H1 (cell line): ENCODE data around the gene NECTIN2. TPM values are rescaled to one million over a fixed set of nuclear protein-coding genes. Genes with fewer than 3 reads are reported as not detected.

Experiments
- CTCF ChIA-PET: fragments of 300-600 bp; sonication (Branson Sonifier 250); formaldehyde crosslinking; loops from one replicate; lab custom pipeline; 2021; ENCODE audit not compliant: partially characterized antibody; lab: Charles Lee
- POLR2A ChIA-PET: fragments of 300-600 bp; sonication (Branson Sonifier 250); formaldehyde crosslinking; loops from one replicate; lab custom pipeline; 2021; ENCODE audit warnings: inconsistent platforms; ENCODE audit not compliant: partially characterized antibody; lab: Charles Lee
- DNase-seq, 2 experiments: peaks; one replicate each; pipeline versions ENCODE4 v3.0.0 to v3.0.0-alpha.2; 2010 to 2022; ENCODE audit warnings: low spot score in 2 of 2, low read depth in 1 of 2, mixed read lengths in 1 of 2
- FAIRE-seq: peaks from 2 replicates; lab custom pipeline; 2011; peaks lifted over from hg19 to GRCh38; lab: Jason Lieb, UNC
- H2AFZ ChIP-seq: 2 replicates; pipeline ENCODE4 v1.8.1; 2012; ENCODE audit warnings: low read length, inconsistent platforms
- H2AK5ac ChIP-seq: 2 replicates; pipeline ENCODE4 v1.6.1; 2013; ENCODE audit warnings: low read depth, low read length
- H2BK120ac ChIP-seq: replicated peaks from 2 replicates; pipeline ENCODE3; 2013; ENCODE audit warnings: low read depth, low read length, inconsistent platforms
- H2BK12ac ChIP-seq: 2 replicates; pipeline ENCODE4 v1.6.1; 2013; ENCODE audit warnings: low read depth, low read length
- H2BK15ac ChIP-seq: 2 replicates; pipeline ENCODE4 v1.6.1; 2013; ENCODE audit warnings: low read length
- H2BK20ac ChIP-seq: 2 replicates; pipeline ENCODE4 v1.6.1; 2013; ENCODE audit warnings: low read length
- H2BK5ac ChIP-seq: 2 replicates; pipeline ENCODE4 v1.6.1; 2013; ENCODE audit warnings: low read depth, low read length
- H3K14ac ChIP-seq: 2 replicates; pipeline ENCODE4 v1.6.1; 2013; ENCODE audit warnings: inconsistent platforms; ENCODE audit not compliant: insufficient read length
- H3K18ac ChIP-seq: 2 replicates; pipeline ENCODE4 v1.6.1; 2013; ENCODE audit warnings: low read length; ENCODE audit errors: extremely low read depth
- H3K23ac ChIP-seq: 2 replicates; pipeline ENCODE4 v1.6.1; 2013; ENCODE audit warnings: inconsistent platforms; ENCODE audit not compliant: insufficient read length
- H3K23me2 ChIP-seq: 2 replicates; pipeline ENCODE4 v1.6.1; 2013; ENCODE audit warnings: low read depth, low read length
- H3K27ac ChIP-seq: 2 replicates; pipeline ENCODE4 v1.6.1; 2011; ENCODE audit warnings: low read depth, low read length, inconsistent platforms
- H3K27me3 ChIP-seq, 4 experiments: replicated peaks in 1 of 4; 1 replicate in 1 of 4; 2 replicates in 3 of 4; pipeline versions ENCODE4 v1.6.1 to v1.8.1; 2011 to 2013; ENCODE audit warnings: low read length in 3 of 4, mild to moderate bottlenecking in 3 of 4, inconsistent platforms in 2 of 4, mixed read lengths in 2 of 4, moderate library complexity in 1 of 4; ENCODE audit not compliant: control insufficient read depth in 3 of 4, insufficient read depth in 3 of 4; ENCODE audit errors: extremely low read depth in 1 of 4
- H3K36me3 ChIP-seq, 4 experiments: 2 replicates each; pipeline versions ENCODE4 v1.6.1 to v1.8.1; 2011 to 2013; ENCODE audit warnings: mild to moderate bottlenecking in 4 of 4, low read length in 3 of 4, moderate library complexity in 2 of 4, control low read depth in 1 of 4, inconsistent platforms in 1 of 4; ENCODE audit not compliant: insufficient read depth in 4 of 4, control insufficient read depth in 2 of 4
- H3K4ac ChIP-seq: replicated peaks from 2 replicates; pipeline ENCODE3; 2013; ENCODE audit warnings: low read length, low read depth, mixed read lengths, inconsistent platforms; ENCODE audit not compliant: insufficient read length
- H3K4me1 ChIP-seq, 4 experiments: replicated peaks in 1 of 4; 1 replicate in 1 of 4; 2 replicates in 3 of 4; pipeline versions ENCODE4 v1.6.1 to v1.8.1; 2011 to 2013; ENCODE audit warnings: low read length in 3 of 4, inconsistent platforms in 2 of 4, mixed read lengths in 1 of 4; ENCODE audit not compliant: insufficient read depth in 4 of 4, control insufficient read depth in 3 of 4
- H3K4me2 ChIP-seq, 2 experiments: 2 replicates each; pipeline versions ENCODE4 v1.6.1 to v1.8.1; 2011 to 2013; ENCODE audit warnings: low read depth in 2 of 2, low read length in 2 of 2, control low read depth in 1 of 2, inconsistent platforms in 1 of 2, mild to moderate bottlenecking in 1 of 2; ENCODE audit not compliant: insufficient read depth in 1 of 2
- H3K4me3 ChIP-seq, 4 experiments: fragments of 200-600, 300-600 bp in 1 of 4; sonication (generic), shearing (Covaris generic), sonication (Bioruptor Twin) in 1 of 4; 2 replicates each; pipeline versions ENCODE4 v1.5.1 to v1.8.1; 2011 to 2016; ENCODE audit warnings: low read length in 4 of 4, low read depth in 3 of 4, control low read depth in 2 of 4, inconsistent platforms in 2 of 4, mild to moderate bottlenecking in 2 of 4, mixed read lengths in 1 of 4, moderate library complexity in 1 of 4; ENCODE audit not compliant: insufficient read depth in 2 of 4; ENCODE audit errors: extremely low read depth in 1 of 4
- H3K56ac ChIP-seq: replicated peaks from 2 replicates; pipeline ENCODE3; 2013; ENCODE audit warnings: low read depth, mild to moderate bottlenecking, mixed read lengths, low read length, inconsistent platforms; ENCODE audit not compliant: insufficient read length
- H3K79me1 ChIP-seq: 2 replicates; pipeline ENCODE4 v1.6.1; 2013; ENCODE audit warnings: low read depth, low read length, control low read depth
- H3K79me2 ChIP-seq, 2 experiments: 2 replicates each; pipeline versions ENCODE4 v1.6.1 to v1.8.1; 2012 to 2013; ENCODE audit warnings: low read length in 2 of 2, mild to moderate bottlenecking in 2 of 2, inconsistent platforms in 1 of 2; ENCODE audit not compliant: insufficient read depth in 2 of 2, control insufficient read depth in 1 of 2
- H3K9ac ChIP-seq, 4 experiments: replicated peaks in 1 of 4; 1 replicate in 1 of 4; 2 replicates in 3 of 4; pipeline versions ENCODE4 v1.6.1 to v1.8.1; 2011 to 2013; ENCODE audit warnings: low read depth in 3 of 4, low read length in 3 of 4, control low read depth in 2 of 4, mild to moderate bottlenecking in 2 of 4, moderate library complexity in 2 of 4, inconsistent platforms in 1 of 4; ENCODE audit errors: extremely low read depth in 1 of 4
- H3K9me3 ChIP-seq, 2 experiments: 2 replicates each; pipeline versions ENCODE4 v1.6.1 to v1.8.1; 2012 to 2013; ENCODE audit warnings: mild to moderate bottlenecking in 2 of 2, moderate library complexity in 2 of 2, control low read depth in 1 of 2, inconsistent platforms in 1 of 2, low read depth in 1 of 2, low read length in 1 of 2, mixed read lengths in 1 of 2; ENCODE audit not compliant: insufficient read depth in 2 of 2
- H4K20me1 ChIP-seq, 2 experiments: replicated peaks in 1 of 2; 2 replicates each; pipeline versions ENCODE3 to v1.8.1; 2011 to 2013; ENCODE audit warnings: inconsistent platforms in 2 of 2, low read length in 2 of 2, mild to moderate bottlenecking in 1 of 2; ENCODE audit not compliant: insufficient read depth in 2 of 2, control insufficient read depth in 1 of 2
- H4K5ac ChIP-seq: 2 replicates; pipeline ENCODE4 v1.6.1; 2013; ENCODE audit warnings: low read length, low read depth, mixed read lengths, inconsistent platforms; ENCODE audit not compliant: insufficient read length
- H4K8ac ChIP-seq: 2 replicates; pipeline ENCODE4 v1.8.0; 2013; ENCODE audit warnings: mild to moderate bottlenecking, moderate library complexity, low read length, inconsistent platforms; ENCODE audit not compliant: insufficient read depth; ENCODE audit errors: extremely low read depth
- H4K91ac ChIP-seq: replicated peaks from 2 replicates; pipeline ENCODE3; 2013; ENCODE audit warnings: low read length, mixed read lengths, inconsistent platforms; ENCODE audit not compliant: insufficient read length
- ASH2L ChIP-seq: fragments of 200-600, 300-600 bp; sonication (generic); IDR thresholded peaks from one replicate; pipeline ENCODE4 v1.7.1; 2017; ENCODE audit warnings: low read length
- POLR2A ChIP-seq, 2 experiments: IDR thresholded peaks; 1 replicate in 1 of 2; 2 replicates in 1 of 2; pipeline ENCODE4 v1.6.1; 2011; ENCODE audit warnings: low read depth in 2 of 2, low read length in 2 of 2, mild to moderate bottlenecking in 2 of 2; ENCODE audit errors: control extremely low read depth in 1 of 2
- RXRA ChIP-seq: IDR thresholded peaks from 2 replicates; pipeline ENCODE4 v1.6.1; 2011; ENCODE audit warnings: low read depth, mild to moderate bottlenecking, low read length, moderate library complexity; ENCODE audit not compliant: insufficient read depth
- SAP30 ChIP-seq: fragments of 300-600 bp; sonication (generic); IDR thresholded peaks from 2 replicates; pipeline ENCODE4 v1.7.1; 2012; ENCODE audit warnings: low read length, moderate library complexity, mild to moderate bottlenecking, inconsistent platforms; ENCODE audit not compliant: insufficient read depth, insufficient replicate concordance
- SIX5 ChIP-seq: IDR thresholded peaks from 2 replicates; pipeline ENCODE4 v1.6.1; 2011; ENCODE audit warnings: mild to moderate bottlenecking, low read depth, low read length
- ZNF274 ChIP-seq: IDR thresholded peaks from 2 replicates; pipeline ENCODE4 v1.7.0; 2012; ENCODE audit warnings: low read length, borderline replicate concordance; ENCODE audit errors: extremely low read depth
- WGBS, 2 experiments: shearing (Covaris generic) in 1 of 2; methylation state at CpG; one replicate each; pipeline versions ENCODE4 v1.1.6 to v1.1.7; 2013 to 2015; ENCODE audit warnings: low lambda C conversion rate in 2 of 2, mixed read lengths in 2 of 2, inconsistent platforms in 1 of 2, low coverage in 1 of 2, missing lambda C conversion rate in 1 of 2; ENCODE audit not compliant: insufficient replicate concordance in 2 of 2, insufficient coverage in 1 of 2, insufficient read length in 1 of 2; ENCODE audit errors: extremely low coverage in 1 of 2, missing lambda C conversion rate in 1 of 2; 5-methylcytosine and 5-hydroxymethylcytosine counted together
- polyA plus RNA-seq, 7 experiments: library from polyadenylated mRNA; depleted of rRNA in 3 of 7; stranded (reverse) in 5 of 7; unstranded in 2 of 7; fragments of >200 nt in 5 of 7; fragments of 200-250 nt in 2 of 7; gene quantifications; 1 replicate in 5 of 7; 2 replicates in 1 of 7; 4 replicates in 1 of 7; pipeline versions ENCODE4 v1.2.1 to v1.2.3, GENCODE V29; 2011 to 2013; ENCODE audit warnings: missing spikeins in 2 of 7, mixed read lengths in 2 of 7
- total RNA-seq: library from RNA; stranded (reverse); fragmentation: NEBNext Ultra II Directional; extraction: Animal tissue kit (Norgen Biotek cat#: 25700); gene quantifications from 2 replicates; pipeline ENCODE4 v1.2.1, GENCODE V29; 2021
- TF ChIP-seq, protein P1 (sequence below), 3 experiments: IDR thresholded peaks; 1 replicate in 2 of 3; 2 replicates in 1 of 3; pipeline versions ENCODE4 v1.5.1 to v1.6.1; 2011; ENCODE audit warnings: low read length in 3 of 3, mild to moderate bottlenecking in 3 of 3, inconsistent platforms in 2 of 3, low read depth in 1 of 3, moderate library complexity in 1 of 3; ENCODE audit not compliant: insufficient read depth in 1 of 3; ENCODE audit errors: control extremely low read depth in 1 of 3
- TF ChIP-seq, protein P2 (sequence below): IDR thresholded peaks from 2 replicates; pipeline ENCODE4 v1.6.1; 2012; ENCODE audit warnings: low read length, inconsistent platforms

Gene NECTIN2
- total and polyA plus RNA-seq, 2 of the 8 experiments (the other 6 are each of a cell fraction or from before 2014, with no cell fraction given), result 184 to 237 TPM

DNA sequence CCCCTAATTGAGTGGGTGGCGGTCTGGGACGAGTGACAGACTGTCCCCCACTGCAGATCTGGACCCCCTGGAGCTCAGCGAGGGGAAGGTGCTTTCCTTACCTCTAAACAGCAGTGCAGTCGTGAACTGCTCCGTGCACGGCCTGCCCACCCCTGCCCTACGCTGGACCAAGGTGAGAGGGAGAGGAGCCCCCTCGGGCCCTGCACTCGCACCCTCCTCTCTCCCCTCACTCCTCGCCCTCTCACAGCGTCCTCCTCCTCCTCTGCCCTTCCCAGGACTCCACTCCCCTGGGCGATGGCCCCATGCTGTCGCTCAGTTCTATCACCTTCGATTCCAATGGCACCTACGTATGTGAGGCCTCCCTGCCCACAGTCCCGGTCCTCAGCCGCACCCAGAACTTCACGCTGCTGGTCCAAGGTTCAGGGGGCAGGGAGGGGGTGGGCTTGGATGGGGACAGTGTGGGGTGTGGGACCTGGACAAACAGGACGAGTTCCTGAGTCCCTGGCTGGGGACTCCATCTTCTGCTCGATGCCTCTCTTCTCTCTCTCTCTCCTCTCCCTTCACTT lies 27.5 kb upstream of the NECTIN2 start:
- 91% methylated on average over 12 of the region's 20 CpGs; no CpG with 5 or more reads in 1 of the 2 experiments for WGBS, 2 experiments
- no peak overlapping the region for H2AK5ac ChIP-seq

More for the DNA sequence above, 27.5 kb upstream of the NECTIN2 start:
- Histone ChIP-seq H3K18ac (no peak overlapping the region), H3K79me2 (no peaks in the 10 kb centered on the region), H3K27me3 (peaks cover 0 to 3% (median under 1%) of the 10 kb centered on the region in 4 experiments; a peak in 4 of 7 replicates), H3K4me2 (no peak overlapping the region), H3K56ac (no peak overlapping the region), H2BK15ac (no peak overlapping the region), H3K14ac (no peak overlapping the region), H3K4me3 (no peak overlapping the region), H3K23ac (no peak overlapping the region), H4K5ac (no peak overlapping the region), H3K27ac (no peak overlapping the region), H4K8ac (no peak overlapping the region), H3K36me3 (peaks cover 7 to 37% (median 17%) of the 10 kb centered on the region in 4 experiments; a peak in 5 of 8 replicates), H2AFZ (no peak overlapping the region), H3K79me1 (no peaks in the 10 kb centered on the region; the same call in 1 of the 2 replicates), H3K9me3 (no peaks in the 10 kb centered on the region), H4K91ac (no peak overlapping the region), H4K20me1 (peaks cover 3% of the 10 kb centered on the region in 2 experiments), H2BK20ac (no peak overlapping the region), H2BK12ac (no peak overlapping the region), H3K9ac (no peak overlapping the region), H2BK120ac (no peak overlapping the region), H3K23me2 (peaks cover 8% of the 10 kb centered on the region; the same call in 1 of the 2 replicates), H2BK5ac (no peak overlapping the region), H3K4me1 (0 out of 7 replicates have a peak, but pooled peaks cover 0 to 3% (median 0%) of the 10 kb centered on the region in 4 experiments), H3K4ac (no peak overlapping the region)
- no peak for FAIRE-seq
- POLR2A ChIA-PET, result interaction anchor here (1.0 to 3.2 kb wide), 3 partner anchors 9 to 20 kb away, joined by 3 to 17 read pairs (median 4); partner anchors contain the start of gene BCAM
- TF ChIP-seq ZNF274, result no peak
- no peak for TF ChIP-seq RXRA
- TF ChIP-seq, protein P1, sequence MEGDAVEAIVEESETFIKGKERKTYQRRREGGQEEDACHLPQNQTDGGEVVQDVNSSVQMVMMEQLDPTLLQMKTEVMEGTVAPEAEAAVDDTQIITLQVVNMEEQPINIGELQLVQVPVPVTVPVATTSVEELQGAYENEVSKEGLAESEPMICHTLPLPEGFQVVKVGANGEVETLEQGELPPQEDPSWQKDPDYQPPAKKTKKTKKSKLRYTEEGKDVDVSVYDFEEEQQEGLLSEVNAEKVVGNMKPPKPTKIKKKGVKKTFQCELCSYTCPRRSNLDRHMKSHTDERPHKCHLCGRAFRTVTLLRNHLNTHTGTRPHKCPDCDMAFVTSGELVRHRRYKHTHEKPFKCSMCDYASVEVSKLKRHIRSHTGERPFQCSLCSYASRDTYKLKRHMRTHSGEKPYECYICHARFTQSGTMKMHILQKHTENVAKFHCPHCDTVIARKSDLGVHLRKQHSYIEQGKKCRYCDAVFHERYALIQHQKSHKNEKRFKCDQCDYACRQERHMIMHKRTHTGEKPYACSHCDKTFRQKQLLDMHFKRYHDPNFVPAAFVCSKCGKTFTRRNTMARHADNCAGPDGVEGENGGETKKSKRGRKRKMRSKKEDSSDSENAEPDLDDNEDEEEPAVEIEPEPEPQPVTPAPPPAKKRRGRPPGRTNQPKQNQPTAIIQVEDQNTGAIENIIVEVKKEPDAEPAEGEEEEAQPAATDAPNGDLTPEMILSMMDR (IDR thresholded peaks at IDR 0.05; ENCODE audit: control extremely low read depth in 1 of 3, insufficient read depth in 1 of 3, low read depth in 1 of 3, low read length in 3 of 3), result no peak
- TF ChIP-seq, protein P2, sequence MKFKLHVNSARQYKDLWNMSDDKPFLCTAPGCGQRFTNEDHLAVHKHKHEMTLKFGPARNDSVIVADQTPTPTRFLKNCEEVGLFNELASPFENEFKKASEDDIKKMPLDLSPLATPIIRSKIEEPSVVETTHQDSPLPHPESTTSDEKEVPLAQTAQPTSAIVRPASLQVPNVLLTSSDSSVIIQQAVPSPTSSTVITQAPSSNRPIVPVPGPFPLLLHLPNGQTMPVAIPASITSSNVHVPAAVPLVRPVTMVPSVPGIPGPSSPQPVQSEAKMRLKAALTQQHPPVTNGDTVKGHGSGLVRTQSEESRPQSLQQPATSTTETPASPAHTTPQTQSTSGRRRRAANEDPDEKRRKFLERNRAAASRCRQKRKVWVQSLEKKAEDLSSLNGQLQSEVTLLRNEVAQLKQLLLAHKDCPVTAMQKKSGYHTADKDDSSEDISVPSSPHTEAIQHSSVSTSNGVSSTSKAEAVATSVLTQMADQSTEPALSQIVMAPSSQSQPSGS, result no peak
- TF ChIP-seq ASH2L, result no peak
- TF ChIP-seq SIX5, result no peak
- TF ChIP-seq SAP30, result no peak
- no peak for TF ChIP-seq POLR2A (IDR thresholded peaks at IDR 0.05; ENCODE audit: control extremely low read depth in 1 of 2, low read depth in 2 of 2, low read length in 2 of 2)
- no peak for DNase-seq
- CTCF ChIA-PET, result interaction anchor here (0.9 to 3.5 kb wide), 2 partner anchors 24 to 35 kb away, joined by 3 to 19 read pairs; no protein-coding TSS in a partner anchor
